Stimulated activated CD8-positive, alpha-beta memory T cell treated with anti-CD3 and anti-CD28 coated beads, Interleukin-12 subunit alpha, Interleukin-12 subunit beta, amount 100 ng/mL, for 1 hour (primary cell): ENCODE results near the gene FEZ2.

Experiments used
- DNase-seq: peaks from one replicate; pipeline ENCODE4 v3.0.0-alpha.2; 2020; ENCODE audit warnings: low read depth

FEZ2 gene

GRCh38 chr2:36587101-36587500 is 10.9 kb downstream of the FEZ2 start:
- no peak for DNase-seq

GRCh38 chr2:36586672-36587071 is 11.3 kb downstream of the FEZ2 start:
- DNase-seq = no peak

- no peak for DNase-seq
Measured at GRCh38 chr2:36584148-36584794, 13.7 kb downstream of the FEZ2 start.

- no peak for DNase-seq
Measured at GRCh38 chr2:36582951-36583350, 15.0 kb downstream of the FEZ2 start.

GRCh38 chr2:36582538-36582937 is 15.4 kb downstream of the FEZ2 start:
- DNase-seq = no peak

GRCh38 chr2:36579297-36579664 is 18.7 kb downstream of the FEZ2 start:
- no peak for DNase-seq

- DNase-seq = no peak
Measured at GRCh38 chr2:36578343-36579296, 19.3 kb downstream of the FEZ2 start.

- no peak for DNase-seq
Measured at GRCh38 chr2:36577884-36578283, 20.1 kb downstream of the FEZ2 start.

GRCh38 chr2:36574560-36574959 is 23.4 kb downstream of the FEZ2 start:
- no peak for DNase-seq

- DNase-seq = no peak
Measured at GRCh38 chr2:36573165-36573564, 24.8 kb downstream of the FEZ2 start.

- DNase-seq = no peak
Measured at GRCh38 chr2:36572719-36573059, 25.3 kb downstream of the FEZ2 start.

GRCh38 chr2:36572054-36572718 is 25.8 kb downstream of the FEZ2 start:
- DNase-seq = no peak

- DNase-seq = no peak
Measured at GRCh38 chr2:36570416-36570815, 27.6 kb downstream of the FEZ2 start.

- no peak for DNase-seq
Measured at GRCh38 chr2:36569267-36569856, 28.6 kb downstream of the FEZ2 start.

GRCh38 chr2:36568516-36569246 is 29.3 kb downstream of the FEZ2 start:
- no peak for DNase-seq

GRCh38 chr2:36567711-36568408 is 30.1 kb downstream of the FEZ2 start:
- no peak for DNase-seq

GRCh38 chr2:36566887-36567286 is 31.1 kb downstream of the FEZ2 start:
- no peak for DNase-seq

- DNase-seq = no peak
Measured at GRCh38 chr2:36565712-36566111, 32.3 kb downstream of the FEZ2 start.

GRCh38 chr2:36564377-36564930 is 33.5 kb downstream of the FEZ2 start:
- DNase-seq = no peak

GRCh38 chr2:36562973-36563532 is 34.9 kb downstream of the FEZ2 start:
- no peak for DNase-seq

GRCh38 chr2:36562240-36562639 is 35.7 kb downstream of the FEZ2 start:
- DNase-seq = no peak
